Mesothelial cell of epicardium (in vitro differentiated cells): ENCODE results near the gene GRID1. TPM values are rescaled to one million over a fixed set of nuclear protein-coding genes. Genes with fewer than 3 reads are reported as not detected.

Source experiments
- DNase-seq, 2 experiments: peaks; one replicate each; pipeline ENCODE4 v3.0.0; 2021; ENCODE audit warnings: low spot score in 2 of 2; ENCODE audit not compliant: unreplicated experiment in 2 of 2
- H3K27ac Mint-ChIP-seq: 2 replicates; pipeline ENCODE4 v1.8.0; 2021; ENCODE audit warnings: mixed read lengths
- H3K27me3 Mint-ChIP-seq: 2 replicates; pipeline ENCODE4 v1.8.0; 2021; ENCODE audit warnings: low read depth, mixed read lengths
- H3K36me3 Mint-ChIP-seq: 2 replicates; pipeline ENCODE4 v1.8.0; 2021; ENCODE audit warnings: mixed read lengths
- H3K4me1 Mint-ChIP-seq: 2 replicates; pipeline ENCODE4 v1.8.0; 2021; ENCODE audit warnings: mixed read lengths
- H3K4me3 Mint-ChIP-seq: 2 replicates; pipeline ENCODE4 v1.8.0; 2021; ENCODE audit warnings: mild to moderate bottlenecking, moderate library complexity, mixed read lengths
- H3K9me3 Mint-ChIP-seq: 2 replicates; pipeline ENCODE4 v1.8.0; 2021; ENCODE audit warnings: mixed read lengths
- total RNA-seq: library from RNA; stranded (reverse); gene quantifications from 3 replicates; pipeline ENCODE4 v1.2.1, GENCODE V29; 2021
- TF ChIP-seq, protein P1 (sequence below): fragments of 200-600 bp; sonication (generic); IDR thresholded peaks from one replicate; pipeline ENCODE4 v1.5.0; 2021; ENCODE audit warnings: antibody characterized with exemption; ENCODE audit not compliant: unreplicated experiment

The GRID1 gene
- total RNA-seq, 1 donor from 2014 or later: 0.22 TPM

- Mint-ChIP-seq H3K36me3 (no peaks in the 10 kb centered on the region), H3K4me3 (no peak overlapping the region), H3K4me1 (peaks cover 11% of the 10 kb centered on the region), H3K9me3 (no peaks in the 10 kb centered on the region), H3K27ac (peak overlapping the region; percentile 67), H3K27me3 (no peaks in the 10 kb centered on the region)
- no peak for DNase-seq
- TF ChIP-seq, protein P1, sequence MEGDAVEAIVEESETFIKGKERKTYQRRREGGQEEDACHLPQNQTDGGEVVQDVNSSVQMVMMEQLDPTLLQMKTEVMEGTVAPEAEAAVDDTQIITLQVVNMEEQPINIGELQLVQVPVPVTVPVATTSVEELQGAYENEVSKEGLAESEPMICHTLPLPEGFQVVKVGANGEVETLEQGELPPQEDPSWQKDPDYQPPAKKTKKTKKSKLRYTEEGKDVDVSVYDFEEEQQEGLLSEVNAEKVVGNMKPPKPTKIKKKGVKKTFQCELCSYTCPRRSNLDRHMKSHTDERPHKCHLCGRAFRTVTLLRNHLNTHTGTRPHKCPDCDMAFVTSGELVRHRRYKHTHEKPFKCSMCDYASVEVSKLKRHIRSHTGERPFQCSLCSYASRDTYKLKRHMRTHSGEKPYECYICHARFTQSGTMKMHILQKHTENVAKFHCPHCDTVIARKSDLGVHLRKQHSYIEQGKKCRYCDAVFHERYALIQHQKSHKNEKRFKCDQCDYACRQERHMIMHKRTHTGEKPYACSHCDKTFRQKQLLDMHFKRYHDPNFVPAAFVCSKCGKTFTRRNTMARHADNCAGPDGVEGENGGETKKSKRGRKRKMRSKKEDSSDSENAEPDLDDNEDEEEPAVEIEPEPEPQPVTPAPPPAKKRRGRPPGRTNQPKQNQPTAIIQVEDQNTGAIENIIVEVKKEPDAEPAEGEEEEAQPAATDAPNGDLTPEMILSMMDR: no peak
Observed at GRCh38 chr10:85661123-85661522, 705.5 kb downstream of the GRID1 start.

GRCh38 chr10:85659331-85659730, 707.3 kb downstream of the GRID1 start:
- H3K9me3 Mint-ChIP-seq: no peaks in the 10 kb centered on the region
- H3K27ac Mint-ChIP-seq: no peak overlapping the region
- no peaks in the 10 kb centered on the region for H3K36me3 Mint-ChIP-seq
- no peak overlapping the region for H3K4me3 Mint-ChIP-seq
- peaks cover 11% of the 10 kb centered on the region for H3K4me1 Mint-ChIP-seq
- no peak for DNase-seq
- TF ChIP-seq, protein P1: no peak
- no peaks in the 10 kb centered on the region for H3K27me3 Mint-ChIP-seq

DNA sequence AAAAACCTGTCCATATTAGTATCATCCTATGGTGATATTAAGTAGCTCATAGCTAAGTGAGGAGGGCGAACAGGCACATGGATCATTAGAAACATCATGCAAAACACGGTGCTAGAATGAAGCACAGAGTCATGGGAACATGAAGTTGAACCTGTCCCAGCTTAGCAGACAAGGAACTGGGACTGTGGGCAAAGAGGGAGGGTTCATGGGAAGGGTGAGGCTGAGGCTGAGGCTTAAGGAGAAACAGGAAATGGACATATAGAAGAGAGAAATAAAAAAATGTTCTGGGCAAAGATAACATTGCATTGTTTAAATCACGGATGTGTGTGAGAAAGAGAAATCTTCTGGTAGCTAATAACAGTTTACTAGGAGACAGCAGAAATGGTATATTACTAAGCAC, 708.1 kb downstream of the GRID1 start:
- H3K4me3 Mint-ChIP-seq: no peak overlapping the region
- TF ChIP-seq, protein P1: no peak
- no peak overlapping the region for H3K27ac Mint-ChIP-seq
- no peak for DNase-seq
- H3K4me1 Mint-ChIP-seq: peaks cover 11% of the 10 kb centered on the region
- no peaks in the 10 kb centered on the region for H3K9me3 Mint-ChIP-seq
- H3K36me3 Mint-ChIP-seq: no peaks in the 10 kb centered on the region
- no peaks in the 10 kb centered on the region for H3K27me3 Mint-ChIP-seq

- no peak for DNase-seq
- H3K9me3 Mint-ChIP-seq: no peaks in the 10 kb centered on the region
- H3K36me3 Mint-ChIP-seq: no peaks in the 10 kb centered on the region
- no peak overlapping the region for H3K4me3 Mint-ChIP-seq
- peaks cover 11% of the 10 kb centered on the region for H3K4me1 Mint-ChIP-seq
- TF ChIP-seq, protein P1: no peak
- H3K27ac Mint-ChIP-seq: no peak overlapping the region
- H3K27me3 Mint-ChIP-seq: no peaks in the 10 kb centered on the region
Observed at GRCh38 chr10:85657476-85658113, 709.0 kb downstream of the GRID1 start.

DNA sequence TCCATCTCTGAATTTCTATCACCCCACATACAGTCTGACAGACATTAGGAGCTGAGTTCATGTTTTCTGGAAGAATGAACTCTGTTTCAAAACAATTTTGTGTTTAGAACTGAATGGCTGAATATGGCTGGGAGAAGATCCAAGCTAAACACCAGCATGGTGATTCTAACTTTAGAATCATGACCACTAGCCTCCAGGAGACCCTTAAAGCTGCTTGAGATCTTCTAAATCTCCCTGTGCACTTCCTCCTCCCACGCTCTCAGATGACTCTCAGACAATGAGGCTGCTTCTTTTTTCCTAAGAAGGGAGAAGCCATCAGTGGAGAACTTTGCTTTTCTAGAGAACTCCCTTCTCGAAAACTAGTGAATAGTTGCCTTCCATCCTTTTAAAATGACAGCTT, 711.2 kb downstream of the GRID1 start:
- H3K4me3 Mint-ChIP-seq: no peak overlapping the region
- TF ChIP-seq, protein P1: no peak
- no peak overlapping the region for H3K27ac Mint-ChIP-seq
- H3K4me1 Mint-ChIP-seq: peaks cover 10% of the 10 kb centered on the region
- no peaks in the 10 kb centered on the region for H3K27me3 Mint-ChIP-seq
- DNase-seq: no peak
- H3K36me3 Mint-ChIP-seq: no peaks in the 10 kb centered on the region
- H3K9me3 Mint-ChIP-seq: no peaks in the 10 kb centered on the region

DNA sequence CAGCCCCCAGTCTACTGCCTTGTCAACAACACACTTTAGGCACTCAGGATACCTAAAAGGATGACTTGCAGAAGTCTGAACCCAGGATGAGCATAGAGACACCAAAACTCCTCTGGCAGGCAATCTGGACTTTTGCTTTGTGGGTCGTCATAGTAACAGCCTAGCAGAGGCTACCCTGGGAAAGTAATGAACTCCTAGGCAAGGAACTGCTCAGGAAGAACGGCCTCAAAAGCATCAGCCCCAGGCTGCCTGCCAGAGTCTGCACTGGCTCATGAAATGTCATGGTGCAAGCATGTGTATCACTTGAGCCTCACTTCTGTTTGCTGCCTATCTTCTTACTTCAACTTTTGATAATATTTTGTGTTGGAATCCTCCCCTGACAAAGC, 715.1 kb downstream of the GRID1 start:
- no peaks in the 10 kb centered on the region for H3K27me3 Mint-ChIP-seq
- no peaks in the 10 kb centered on the region for H3K9me3 Mint-ChIP-seq
- H3K27ac Mint-ChIP-seq: no peak overlapping the region
- H3K36me3 Mint-ChIP-seq: no peaks in the 10 kb centered on the region
- peaks cover 31% of the 10 kb centered on the region for H3K4me1 Mint-ChIP-seq
- TF ChIP-seq, protein P1: no peak
- no peak overlapping the region for H3K4me3 Mint-ChIP-seq
- no peak for DNase-seq
